Esophagus mucosa (tissue), 1 donor: ENCODE measurements around the gene DYNC2LI1. TPM values are rescaled to one million over a fixed set of nuclear protein-coding genes. Genes with fewer than 3 reads are reported as not detected.
A peak's percentile ranks its signal among the peaks of the same experiment; 100 is the strongest.
"Not testable (repeated sequence)": the region's sequence is repeated elsewhere in the genome, so short reads cannot be mapped to it uniquely, and the experiment has no call there.

ENCODE experiments used
- ATAC-seq: fragments of 200-7000 bp; cut with Tn5 transposase; one replicate; pipeline ENCODE4 v1.9.1; 2020
- total RNA-seq: library from RNA; stranded (reverse); gene quantifications from one replicate; pipeline ENCODE4 v1.2.4, GENCODE V29; 2023
- donor health status: DM: yes; HTN: yes; CAD: no.

DYNC2LI1 gene
- total RNA-seq: 10.3 TPM

DNA sequence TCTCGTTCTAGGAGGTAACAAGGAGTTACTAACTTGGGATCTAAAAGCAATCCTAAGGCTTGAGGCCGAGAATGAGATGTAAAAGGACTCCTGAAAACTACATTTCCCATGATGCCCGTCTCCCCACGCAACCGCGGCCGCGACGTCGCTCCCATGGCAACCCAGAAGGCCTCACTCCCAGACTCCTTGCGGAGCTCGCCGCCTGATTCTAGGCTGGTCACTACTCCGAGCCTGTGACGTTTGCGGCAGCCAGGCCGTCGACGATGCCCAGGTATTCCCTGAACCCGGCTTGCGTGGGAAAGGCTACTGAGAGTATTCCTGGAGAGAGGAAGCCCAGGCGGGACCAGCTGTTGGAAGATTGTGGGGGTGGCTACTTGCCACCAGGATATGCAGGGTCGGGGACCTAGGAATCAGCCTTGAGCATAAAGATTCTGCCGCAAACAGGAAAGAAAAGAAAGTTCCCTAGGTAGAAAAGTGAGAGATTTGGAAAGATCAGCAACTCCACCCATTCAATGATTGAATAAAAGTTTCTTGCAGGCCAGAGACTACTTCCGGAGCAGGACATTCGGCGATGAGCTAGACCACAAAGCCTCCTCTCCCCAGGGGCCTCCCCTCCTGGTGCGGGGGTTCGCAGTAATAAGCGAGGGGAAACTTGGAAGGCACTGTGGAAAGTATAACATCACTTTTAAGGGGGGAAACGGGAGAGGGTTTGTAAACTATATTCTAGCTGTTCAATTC is at the start of gene DYNC2LI1:
Gene DYNC2LI1, plus strand, starts transcription at position 164 of the 738 bp plus-strand sequence. Its CDS starts 100 bp downstream, at position 264.
- ATAC-seq: peak; percentile 99

- no peak for ATAC-seq
Measured at GRCh38 chr2:43724728-43725526, 48.9 kb upstream of the DYNC2LI1 start.

DNA sequence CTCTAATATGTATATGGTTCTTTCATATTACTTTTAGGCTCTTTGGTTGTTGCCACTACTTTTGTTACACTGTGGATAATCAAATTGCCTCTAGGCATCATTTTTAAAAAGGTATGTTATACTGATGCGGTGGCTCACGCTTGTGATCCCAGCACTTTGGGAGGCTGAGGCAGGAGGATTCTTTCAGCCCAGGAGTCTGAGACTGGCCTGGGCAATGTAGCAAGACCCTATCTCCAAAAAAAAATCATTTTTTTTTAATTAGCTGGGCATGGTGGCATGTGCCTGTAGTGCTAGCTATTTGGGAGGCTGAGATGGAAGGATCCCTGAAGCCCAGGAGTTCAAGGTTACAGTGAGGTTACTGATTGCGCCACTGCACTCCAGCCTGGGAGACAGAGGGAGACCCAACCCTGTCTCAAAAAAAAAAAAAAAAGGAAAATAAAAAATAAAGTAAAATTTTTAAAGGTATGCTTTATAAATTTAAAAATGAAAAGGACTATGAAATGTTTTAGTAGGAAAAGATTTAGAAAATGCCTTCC is 48.1 kb upstream of the DYNC2LI1 start:
- ATAC-seq: no peak

- not testable (repeated sequence) for ATAC-seq
Measured at GRCh38 chr2:43726961-43727633, 46.7 kb upstream of the DYNC2LI1 start.

- ATAC-seq: no peak
Measured at GRCh38 chr2:43727634-43728014, 46.2 kb upstream of the DYNC2LI1 start.

DNA sequence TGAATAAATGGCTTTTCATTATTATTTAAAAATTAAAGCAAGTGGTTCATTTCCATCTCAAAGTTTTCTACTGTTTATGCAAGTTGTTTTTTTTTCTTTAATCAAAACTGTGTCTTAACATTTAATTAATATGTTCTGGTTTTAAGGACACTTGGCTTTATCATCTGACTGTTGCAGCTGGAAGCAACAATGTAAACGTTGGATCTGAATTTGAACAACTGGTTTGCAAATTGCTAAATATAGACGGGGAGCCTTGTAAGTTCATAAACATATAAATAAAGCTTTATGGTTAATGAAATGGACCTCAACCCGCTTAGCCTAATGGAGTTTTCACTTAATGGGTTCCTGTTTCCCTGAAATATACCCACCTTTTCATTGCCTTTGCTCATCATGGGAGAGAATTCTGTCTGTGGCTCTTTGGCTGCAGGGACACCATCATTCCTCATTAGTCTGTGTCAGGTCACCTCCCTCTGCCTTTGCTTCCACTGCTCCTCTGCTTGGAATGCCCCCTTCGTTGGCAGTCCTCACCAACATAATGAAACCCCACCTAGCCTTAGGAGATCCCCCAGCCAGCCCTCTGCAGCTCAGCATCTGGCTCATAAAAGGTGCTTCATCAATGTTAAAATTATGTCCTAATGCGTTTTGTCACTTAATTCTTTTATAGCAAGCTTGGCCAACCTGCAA is 44.2 kb upstream of the DYNC2LI1 start:
- no peak for ATAC-seq

- no peak for ATAC-seq
Measured at GRCh38 chr2:43731211-43731610, 42.6 kb upstream of the DYNC2LI1 start.

- ATAC-seq: no peak
Measured at GRCh38 chr2:43736637-43737036, 37.2 kb upstream of the DYNC2LI1 start.

- ATAC-seq: no peak
Measured at GRCh38 chr2:43737097-43737854, 36.6 kb upstream of the DYNC2LI1 start.

DNA sequence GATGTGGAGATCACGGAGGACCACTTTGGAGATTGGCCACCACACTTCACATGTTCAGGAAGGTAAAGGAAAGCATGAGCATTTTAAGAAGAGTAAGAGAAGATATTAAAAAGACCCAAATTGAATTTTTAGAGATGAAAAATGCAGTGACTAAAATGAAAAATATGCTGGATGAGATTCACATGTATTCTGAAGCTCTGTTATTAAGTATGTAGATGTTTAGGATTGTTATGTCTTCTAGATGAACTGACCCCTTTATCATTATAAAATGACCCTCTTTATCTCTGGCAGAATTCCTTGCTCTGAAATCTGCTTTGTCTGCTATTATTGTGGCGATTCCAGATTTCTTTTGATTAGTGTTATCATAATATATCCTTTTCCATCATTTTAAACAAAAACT is 36.0 kb upstream of the DYNC2LI1 start:
- ATAC-seq: no peak

DNA sequence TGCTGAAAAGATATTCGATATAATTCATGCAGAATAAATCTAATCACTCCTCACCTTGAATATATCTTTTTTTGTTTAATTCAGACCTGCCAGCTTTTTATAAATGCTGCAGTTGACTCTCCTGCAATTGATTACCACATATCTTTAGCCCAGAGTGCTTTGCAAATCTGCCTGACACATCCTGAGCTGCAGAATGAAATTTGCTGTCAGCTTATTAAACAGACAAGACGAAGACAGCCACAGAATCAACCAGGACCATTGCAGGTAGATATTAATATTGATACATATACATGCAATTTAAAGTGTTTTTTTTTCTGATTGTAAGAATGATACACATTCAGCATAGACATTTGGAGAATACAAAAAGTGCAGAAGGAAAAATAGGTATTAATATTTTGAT is 35.6 kb upstream of the DYNC2LI1 start:
- no peak for ATAC-seq

- no peak for ATAC-seq
Measured at GRCh38 chr2:43743706-43744105, 30.1 kb upstream of the DYNC2LI1 start.

GRCh38 chr2:43745457-43745856 is 28.4 kb upstream of the DYNC2LI1 start:
- no peak for ATAC-seq

DNA sequence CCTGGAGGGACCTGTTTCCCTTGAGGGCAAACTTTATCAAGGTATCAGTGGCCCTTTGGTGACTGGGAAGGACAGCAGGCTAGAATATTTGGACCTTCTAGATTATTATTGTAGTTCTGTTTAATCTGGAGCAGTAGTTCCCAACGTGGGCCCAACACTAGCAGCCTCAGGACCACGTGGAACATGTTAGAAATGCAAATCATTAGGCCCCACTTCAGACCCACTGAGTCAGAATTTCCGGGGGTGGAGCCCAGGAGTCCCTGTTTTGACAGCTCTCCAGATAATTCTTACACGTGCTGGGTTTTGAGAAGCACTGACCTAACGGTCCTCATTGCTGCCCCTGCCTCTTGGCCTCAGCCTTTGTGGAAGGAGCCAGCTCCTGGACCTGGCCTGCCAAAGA is 25.5 kb upstream of the DYNC2LI1 start:
- no peak for ATAC-seq

GRCh38 chr2:43749583-43749982 is 24.3 kb upstream of the DYNC2LI1 start:
- no peak for ATAC-seq

- ATAC-seq: no peak
Measured at GRCh38 chr2:43751476-43751990, 22.3 kb upstream of the DYNC2LI1 start.

DNA sequence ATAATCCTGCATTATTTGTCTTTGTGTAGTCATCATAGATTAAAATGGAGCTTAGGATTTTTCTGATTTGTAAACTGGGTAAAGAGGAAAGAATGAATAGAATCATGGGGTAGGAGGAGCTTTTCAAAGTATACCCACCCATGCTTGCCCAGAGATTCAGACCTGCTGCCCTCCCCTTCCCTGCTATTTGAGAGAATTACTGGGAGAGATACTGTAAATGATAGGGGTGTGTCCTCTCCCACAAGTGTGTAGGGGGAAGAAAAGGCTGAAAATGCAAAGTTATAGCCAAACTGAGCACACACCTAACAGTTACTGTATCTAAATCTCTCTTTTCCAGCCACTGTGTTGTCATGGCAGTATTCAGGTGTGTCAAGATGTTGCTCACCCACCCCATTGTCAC is 21.5 kb upstream of the DYNC2LI1 start:
- ATAC-seq: no peak

- no peak for ATAC-seq
Measured at GRCh38 chr2:43754180-43754579, 19.7 kb upstream of the DYNC2LI1 start.

DNA sequence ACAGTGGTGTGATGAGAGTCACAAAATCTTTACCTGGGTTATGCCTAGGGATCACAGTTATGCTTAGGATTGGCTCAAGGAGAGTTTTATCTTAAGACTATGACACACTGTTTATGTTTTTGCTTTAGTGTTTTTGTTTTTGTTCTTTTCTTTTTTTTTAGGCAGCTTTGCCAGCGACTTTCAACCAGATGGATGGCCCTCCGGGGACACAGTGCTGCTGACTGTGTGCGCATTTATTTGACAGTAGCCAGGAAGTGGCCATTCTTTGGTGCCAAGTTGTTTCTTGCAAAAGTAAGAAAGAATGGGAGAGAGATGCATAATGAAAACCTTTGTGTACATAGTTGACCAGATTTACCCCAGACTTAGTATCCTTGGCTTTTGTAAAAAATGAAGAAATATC is 15.1 kb upstream of the DYNC2LI1 start:
- ATAC-seq: no peak

DNA sequence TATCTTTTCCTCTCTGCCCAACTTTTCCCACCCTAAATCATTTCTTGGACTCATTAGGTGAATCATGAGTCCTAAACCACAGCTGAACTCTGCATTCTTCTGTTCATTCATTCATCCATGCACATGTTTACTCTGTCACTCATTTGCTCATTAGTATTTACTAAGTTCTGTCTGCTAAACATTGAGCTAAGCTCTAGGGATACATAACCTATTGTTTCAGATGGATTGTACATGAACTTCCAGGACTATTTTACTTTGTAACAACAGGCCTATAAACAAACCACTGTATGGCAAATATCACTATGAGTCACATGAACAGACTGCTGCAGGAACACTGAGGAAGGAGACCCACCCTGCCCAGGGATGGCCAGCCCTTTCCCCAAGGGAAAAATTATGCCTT is 14.6 kb upstream of the DYNC2LI1 start:
- peak; percentile 88 for ATAC-seq

- no peak for ATAC-seq
Measured at GRCh38 chr2:43762286-43762685, 11.6 kb upstream of the DYNC2LI1 start.

DNA sequence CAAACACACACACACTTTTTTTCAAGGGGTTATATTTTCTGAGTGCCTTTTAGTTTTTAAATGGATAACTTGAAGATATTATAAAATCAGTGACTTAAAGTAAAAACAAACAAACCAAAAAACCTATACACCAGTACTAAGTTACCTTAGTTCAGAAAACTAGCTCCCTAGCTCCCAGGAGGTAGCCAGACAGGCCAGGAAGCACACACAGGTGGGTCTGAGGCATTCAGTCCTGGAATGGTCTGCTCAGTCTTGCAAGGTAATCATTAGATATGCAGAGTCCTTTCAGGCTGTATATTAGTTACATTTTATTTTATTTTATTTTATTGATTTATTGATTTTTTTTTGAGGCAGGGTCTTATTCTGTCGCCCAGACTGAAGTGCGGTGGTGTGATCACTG is 10.7 kb upstream of the DYNC2LI1 start:
- no peak for ATAC-seq
